SK-N-SH (cell line): ENCODE results near the gene AGAP1. TPM values are rescaled to one million over a fixed set of nuclear protein-coding genes. Genes with fewer than 3 reads are reported as not detected.
A peak's percentile ranks its signal among the peaks of the same experiment; 100 is the strongest.

Experiments used
- CTCF ChIA-PET: fragments of 300-600, 350-600 bp; formaldehyde crosslinking; extraction: SDS; loops from one replicate; lab custom pipeline; 2021; lab: Yijun Ruan, JAX
- POLR2A ChIA-PET: fragments of 350-600 bp; sonication (Branson Sonifier 250); formaldehyde crosslinking; extraction: SDS; loops from one replicate; lab custom pipeline; 2020; ENCODE audit warnings: antibody characterized with exemption, inconsistent platforms; lab: Yijun Ruan, JAX
- DNase-seq: peaks from one replicate; pipeline ENCODE4 v3.0.0; 2012
- H2AFZ ChIP-seq: fragments of 200-600 bp; sonication (generic); 2 replicates; pipeline ENCODE4 v1.8.1; 2016; ENCODE audit warnings: antibody characterized with exemption, mild to moderate bottlenecking, low read depth
- H3F3A ChIP-seq: fragments of 200-600 bp; sonication (generic); replicated peaks from 2 replicates; pipeline ENCODE3; 2016; ENCODE audit warnings: antibody characterized with exemption, mild to moderate bottlenecking; ENCODE audit not compliant: insufficient read depth
- H3K27ac ChIP-seq, 2 experiments: fragments of 200-500 bp in 1 of 2; fragments of 200-600 bp in 1 of 2; sonication (Bioruptor generic) in 1 of 2; sonication (generic), shearing (Covaris generic) in 1 of 2; 2 replicates each; pipeline versions ENCODE4 v1.5.1 to v1.6.1; 2014 to 2016; ENCODE audit warnings: low read depth in 2 of 2, inconsistent platforms in 1 of 2, low read length in 1 of 2, mild to moderate bottlenecking in 1 of 2, mixed read lengths in 1 of 2
- H3K27me3 ChIP-seq: fragments of 200-600 bp; sonication (generic), shearing (Covaris generic); 2 replicates; pipeline ENCODE4 v1.6.1; 2016; ENCODE audit warnings: mixed run types; ENCODE audit not compliant: insufficient read depth
- H3K36me3 ChIP-seq, 2 experiments: fragments of 200-500 bp in 1 of 2; fragments of 200-600 bp in 1 of 2; sonication (Bioruptor generic) in 1 of 2; sonication (generic) in 1 of 2; replicated peaks in 1 of 2; 2 replicates each; pipeline versions ENCODE3 to v1.5.1; 2014 to 2016; ENCODE audit warnings: low read length in 1 of 2, mild to moderate bottlenecking in 1 of 2; ENCODE audit not compliant: insufficient read depth in 2 of 2, control insufficient read depth in 1 of 2
- H3K4me1 ChIP-seq, 2 experiments: fragments of 200-500 bp in 1 of 2; fragments of 200-600 bp in 1 of 2; sonication (Bioruptor generic) in 1 of 2; sonication (generic), shearing (Covaris generic) in 1 of 2; 2 replicates each; pipeline versions ENCODE4 v1.5.1 to v1.6.1; 2014 to 2016; ENCODE audit warnings: low read depth in 1 of 2, low read length in 1 of 2, mixed run types in 1 of 2; ENCODE audit not compliant: insufficient read depth in 2 of 2, control insufficient read depth in 1 of 2
- H3K4me2 ChIP-seq: fragments of 200-600 bp; sonication (generic), shearing (Covaris generic); 2 replicates; pipeline ENCODE4 v1.6.1; 2017; ENCODE audit warnings: mixed run types
- H3K4me3 ChIP-seq, 2 experiments: fragments of 200-500 bp in 1 of 2; fragments of 200-600 bp in 1 of 2; sonication (Bioruptor generic) in 1 of 2; sonication (generic), shearing (Covaris generic) in 1 of 2; 2 replicates each; pipeline versions ENCODE4 v1.5.1 to v1.8.1; 2014 to 2016; ENCODE audit warnings: low read depth in 2 of 2, inconsistent platforms in 1 of 2, low read length in 1 of 2, mild to moderate bottlenecking in 1 of 2, mixed read lengths in 1 of 2, moderate library complexity in 1 of 2
- H3K79me2 ChIP-seq: fragments of 200-600 bp; sonication (generic); 2 replicates; pipeline ENCODE4 v1.8.1; 2017; ENCODE audit warnings: mild to moderate bottlenecking; ENCODE audit not compliant: insufficient read depth
- H3K9ac ChIP-seq: fragments of 200-600 bp; sonication (generic); 2 replicates; pipeline ENCODE4 v1.6.1; 2017; ENCODE audit warnings: mixed run types
- H3K9me2 ChIP-seq: fragments of 200-600 bp; sonication (generic); 2 replicates; pipeline ENCODE4 v1.6.1; 2017; ENCODE audit warnings: mixed run types
- H3K9me3 ChIP-seq: fragments of 200-600 bp; sonication (generic); 2 replicates; pipeline ENCODE4 v1.6.1; 2017; ENCODE audit warnings: mixed run types, mild to moderate bottlenecking, moderate library complexity
- H4K20me1 ChIP-seq: fragments of 200-600 bp; sonication (generic); 2 replicates; pipeline ENCODE4 v1.6.1; 2017; ENCODE audit warnings: mild to moderate bottlenecking, mixed run types; ENCODE audit not compliant: insufficient read depth
- CHD2 ChIP-seq: fragments of 150-350 bp; IDR thresholded peaks from 2 replicates; pipeline ENCODE4 v1.6.1; 2018; ENCODE audit warnings: low read length; ENCODE audit not compliant: partially characterized antibody
- FOSL2 ChIP-seq: IDR thresholded peaks from 2 replicates; pipeline ENCODE4 v1.4.0; 2012; ENCODE audit warnings: low read depth, mild to moderate bottlenecking, moderate library complexity, borderline replicate concordance
- GABPA ChIP-seq: IDR thresholded peaks from 2 replicates; pipeline ENCODE4 v1.4.0; 2012; ENCODE audit warnings: low read depth, mild to moderate bottlenecking
- MXI1 ChIP-seq: IDR thresholded peaks from 2 replicates; pipeline ENCODE4 v1.6.1; 2012; ENCODE audit warnings: mild to moderate bottlenecking, low read depth, low read length, improper control_type of control experiment
- RAD21 ChIP-seq: IDR thresholded peaks from 2 replicates; pipeline ENCODE4 v1.6.1; 2012; ENCODE audit warnings: mild to moderate bottlenecking, low read length
- SIN3A ChIP-seq: IDR thresholded peaks from 2 replicates; pipeline ENCODE4 v1.6.1; 2012; ENCODE audit warnings: low read depth, mild to moderate bottlenecking, low read length, moderate library complexity, borderline replicate concordance
- SMC3 ChIP-seq: IDR thresholded peaks from 2 replicates; pipeline ENCODE4 v1.6.1; 2012; ENCODE audit warnings: low read depth, low read length, improper control_type of control experiment
- WGBS: methylation state at CpG from one replicate; pipeline ENCODE4 v1.1.6; 2017; ENCODE audit warnings: low lambda C conversion rate; 5-methylcytosine and 5-hydroxymethylcytosine counted together
- polyA plus RNA-seq, 3 experiments: library from polyadenylated mRNA; depleted of rRNA; stranded (reverse); fragments of >200 nt; gene quantifications; 2 replicates each; pipeline ENCODE4 v1.2.3, GENCODE V29; 2012
- TF ChIP-seq, protein P1 (sequence below): fragments of 150-350 bp; IDR thresholded peaks from 2 replicates; pipeline ENCODE4 v1.6.1; 2017; ENCODE audit warnings: antibody characterized with exemption, low read length, low read depth, borderline replicate concordance

Gene AGAP1
- polyA plus RNA-seq, 1 of the 3 experiments (the other 2 are of a cell fraction), result 8.8 TPM

DNA sequence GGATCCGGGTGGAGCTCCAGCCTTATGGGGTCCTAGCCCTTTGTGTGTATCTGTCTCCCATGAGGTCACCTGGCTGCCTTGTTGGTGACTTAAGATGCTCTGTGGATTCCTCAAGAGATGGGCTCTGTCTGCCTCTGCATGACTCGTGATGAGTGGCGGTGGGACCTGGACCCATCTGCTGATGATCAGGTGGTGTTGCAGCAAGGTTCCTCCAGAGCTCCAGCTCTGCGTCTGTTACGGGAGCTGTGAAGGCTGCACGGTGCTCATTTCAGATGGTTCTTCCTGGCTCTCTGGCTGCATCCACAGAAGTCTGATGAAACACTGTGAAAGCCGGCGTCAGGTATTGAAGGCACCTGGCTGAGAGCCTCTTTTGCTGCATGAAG, 2.4 kb downstream of the AGAP1 start:
- Histone ChIP-seq H4K20me1 (peaks cover 54% of the 10 kb centered on the region), H3K4me3 (peak overlapping the region; percentile 72 to 77; a peak in 2 of 4 replicates), H3K27ac (no peak overlapping the region), H3K4me1 (peaks cover 17 to 32% of the 10 kb centered on the region in 2 experiments; a peak in 3 of 4 replicates), H3K4me2 (peak overlapping the region; percentile 99), H2AFZ (no peak overlapping the region), H3K79me2 (peaks cover 63% of the 10 kb centered on the region), H3K9me3 (no peaks in the 10 kb centered on the region), H3K27me3 (no peaks in the 10 kb centered on the region), H3K9ac (no peak overlapping the region), H3F3A (peaks cover 3% of the 10 kb centered on the region), H3K9me2 (no peaks in the 10 kb centered on the region), H3K36me3 (no peaks in the 10 kb centered on the region)
- 88% methylated on average over 8 of the region's 8 CpGs for WGBS
- TF ChIP-seq, protein P1, sequence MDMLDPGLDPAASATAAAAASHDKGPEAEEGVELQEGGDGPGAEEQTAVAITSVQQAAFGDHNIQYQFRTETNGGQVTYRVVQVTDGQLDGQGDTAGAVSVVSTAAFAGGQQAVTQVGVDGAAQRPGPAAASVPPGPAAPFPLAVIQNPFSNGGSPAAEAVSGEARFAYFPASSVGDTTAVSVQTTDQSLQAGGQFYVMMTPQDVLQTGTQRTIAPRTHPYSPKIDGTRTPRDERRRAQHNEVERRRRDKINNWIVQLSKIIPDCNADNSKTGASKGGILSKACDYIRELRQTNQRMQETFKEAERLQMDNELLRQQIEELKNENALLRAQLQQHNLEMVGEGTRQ, result no peak
- TF ChIP-seq FOSL2 (0 out of 2 replicates have a peak, but pooled peaks have one; percentile 43), CHD2 (no peak), GABPA (no peak)
- DNase-seq, result no peak
- CTCF ChIA-PET, result interaction anchor here (1.6 to 4.4 kb wide), 5 partner anchors 91 to 361 kb away, joined by 4 to 21 read pairs (median 9); no protein-coding TSS in a partner anchor
- POLR2A ChIA-PET, result no interaction called here

DNA sequence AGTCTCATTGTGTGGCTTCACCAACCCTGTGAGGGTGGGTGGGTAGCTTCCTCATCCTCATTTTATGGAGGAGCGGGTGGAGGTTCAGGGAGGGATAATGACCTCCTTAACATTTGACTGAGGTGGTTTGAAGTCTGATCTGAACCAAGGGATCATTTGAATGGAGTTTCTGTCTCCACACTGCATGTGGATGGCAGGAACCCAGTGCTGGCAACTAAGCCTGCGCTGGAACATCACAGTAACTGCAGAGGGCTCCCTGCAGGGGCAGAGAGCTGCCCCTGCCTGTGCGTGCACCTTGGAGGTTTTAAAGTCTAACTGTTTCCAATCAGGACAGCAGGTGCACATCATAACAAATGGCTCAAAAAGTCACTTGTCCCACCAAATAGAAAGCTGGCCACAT, 3.3 kb downstream of the AGAP1 start:
- Histone ChIP-seq H3K9me3 (no peaks in the 10 kb centered on the region), H3K9ac (no peak overlapping the region), H3K9me2 (no peaks in the 10 kb centered on the region), H3K4me2 (no peak overlapping the region)
- no peak for TF ChIP-seq SIN3A
- peak; percentile 9; the same call in 1 of the 2 replicates for TF ChIP-seq SMC3
- TF ChIP-seq RAD21, result peak; percentile 14; the same call in 1 of the 2 replicates
- TF ChIP-seq, all 33 proteins: peak for 2
- no peaks in the 10 kb centered on the region for H3K36me3 ChIP-seq
- no peak for DNase-seq
- H3K27ac ChIP-seq, result no peak overlapping the region
- H3F3A ChIP-seq, result peaks cover 3% of the 10 kb centered on the region
- ChIA-PET POLR2A (no interaction called here), CTCF (interaction anchor here (0.6 to 4.4 kb wide), 10 partner anchors 10 to 361 kb away, joined by 3 to 21 read pairs (median 7); no protein-coding TSS in a partner anchor)
- WGBS, result 91% methylated on average over 3 of the region's 3 CpGs
- no peak overlapping the region for H2AFZ ChIP-seq
- H3K27me3 ChIP-seq, result no peaks in the 10 kb centered on the region
- H3K4me3 ChIP-seq, result no peak overlapping the region
- H4K20me1 ChIP-seq, result peaks cover 61% of the 10 kb centered on the region
- H3K4me1 ChIP-seq, result peaks cover 25 to 40% of the 10 kb centered on the region in 2 experiments; a peak in 3 of 4 replicates
- peaks cover 70% of the 10 kb centered on the region for H3K79me2 ChIP-seq

DNA sequence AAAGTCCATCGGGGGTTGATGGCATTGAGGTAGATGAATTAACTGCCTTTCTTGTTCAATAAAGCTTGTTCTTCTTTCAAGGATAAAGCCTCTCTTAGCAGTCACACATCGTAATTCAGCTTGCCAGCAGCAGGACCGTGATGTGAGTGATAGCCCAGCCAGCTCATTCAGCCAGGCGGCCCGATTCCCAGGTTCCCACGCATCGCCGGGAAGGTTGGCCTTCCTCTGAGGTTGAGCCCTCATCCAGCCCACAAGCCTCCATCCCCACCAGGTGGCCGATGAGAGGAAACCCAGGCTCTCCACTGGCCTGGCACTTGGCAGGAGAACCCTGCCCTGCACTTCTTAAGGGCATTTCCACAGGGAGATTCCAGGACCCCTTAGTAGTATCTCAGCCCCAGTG, 4.7 kb downstream of the AGAP1 start:
- Histone ChIP-seq H3K4me2 (no peak overlapping the region), H3K36me3 (no peaks in the 10 kb centered on the region), H3K9ac (no peak overlapping the region), H3K79me2 (peaks cover 85% of the 10 kb centered on the region), H3K27me3 (no peaks in the 10 kb centered on the region), H3F3A (peaks cover 3% of the 10 kb centered on the region), H3K4me3 (0 out of 4 replicates have a peak overlapping the region, but pooled peaks of 1 of the 2 experiments have one; percentile 3), H3K27ac (no peak overlapping the region), H2AFZ (no peak overlapping the region), H4K20me1 (peaks cover 75% of the 10 kb centered on the region), H3K4me1 (peaks cover 37 to 46% of the 10 kb centered on the region in 2 experiments), H3K9me3 (no peaks in the 10 kb centered on the region), H3K9me2 (no peaks in the 10 kb centered on the region)
- peak; percentile 57 for DNase-seq
- no peak for TF ChIP-seq MXI1
- TF ChIP-seq RAD21, result peak; percentile 45
- ChIA-PET POLR2A (no interaction called here), CTCF (interaction anchor here (0.7 to 4.4 kb wide), 10 partner anchors 11 to 371 kb away, joined by 3 to 21 read pairs (median 8); no protein-coding TSS in a partner anchor)
- 84% methylated on average over 9 of the region's 9 CpGs for WGBS
